Bronchial epithelial cell (primary cell): ENCODE measurements around the gene ZDHHC9. TPM values are rescaled to one million over a fixed set of nuclear protein-coding genes. Genes with fewer than 3 reads are reported as not detected.
A peak's percentile ranks its signal among the peaks of the same experiment; 100 is the strongest.

ENCODE experiments used
- DNase-seq: peaks from one replicate; pipeline ENCODE4 v3.0.0-alpha.2; 2010; ENCODE audit warnings: low read depth
- FAIRE-seq: peaks from 2 replicates; lab custom pipeline; 2011; peaks lifted over from hg19 to GRCh38; lab: Jason Lieb, UNC
- H3K27me3 ChIP-seq: 2 replicates; pipeline ENCODE4 v1.5.1; 2011; ENCODE audit warnings: low read length; ENCODE audit not compliant: control insufficient read depth, insufficient read depth
- H3K36me3 ChIP-seq: 2 replicates; pipeline ENCODE4 v1.5.1; 2011; ENCODE audit warnings: low read length; ENCODE audit not compliant: control insufficient read depth, insufficient read depth
- H3K4me3 ChIP-seq: 2 replicates; pipeline ENCODE4 v1.5.1; 2011; ENCODE audit warnings: mild to moderate bottlenecking, low read depth, low read length, control low read depth
- CTCF ChIP-seq: IDR thresholded peaks from 2 replicates; pipeline ENCODE4 v1.5.1; 2011; ENCODE audit warnings: mild to moderate bottlenecking, moderate library complexity, low read length, control low read depth, inconsistent platforms; ENCODE audit not compliant: insufficient read depth, severe bottlenecking
- total RNA-seq: library from RNA; depleted of rRNA; stranded (reverse); fragments of >200 nt; gene quantifications from 2 replicates; pipeline ENCODE4 v1.2.1, GENCODE V29; 2014

ZDHHC9 gene
- total RNA-seq, 1 donor from 2014 or later = 17.1 TPM

- H3K4me3 ChIP-seq = no peak overlapping the region
- DNase-seq (no peak), FAIRE-seq (no peak)
- H3K27me3 ChIP-seq = no peaks in the 10 kb centered on the region
- no peak for TF ChIP-seq CTCF
- H3K36me3 ChIP-seq = peaks cover 2% of the 10 kb centered on the region
These were observed 20.2 kb downstream of the ZDHHC9 start for GRCh38 chrX:129823522-129823921.

GRCh38 chrX:129823115-129823514 is 20.6 kb downstream of the ZDHHC9 start:
- FAIRE-seq (no peak), DNase-seq (peak; percentile 18)
- H3K27me3 ChIP-seq = no peaks in the 10 kb centered on the region
- H3K36me3 ChIP-seq = peaks cover 2% of the 10 kb centered on the region
- H3K4me3 ChIP-seq = no peak overlapping the region
- peak; percentile 24 for TF ChIP-seq CTCF

- H3K4me3 ChIP-seq = no peak overlapping the region
- no peak for TF ChIP-seq CTCF
- no peak for DNase-seq
- FAIRE-seq = no peak
- no peaks in the 10 kb centered on the region for H3K36me3 ChIP-seq
- H3K27me3 ChIP-seq = no peaks in the 10 kb centered on the region
These were observed 25.6 kb downstream of the ZDHHC9 start for GRCh38 chrX:129818123-129818522.

- TF ChIP-seq CTCF = no peak
- Histone ChIP-seq H3K4me3 (no peak overlapping the region), H3K27me3 (no peaks in the 10 kb centered on the region), H3K36me3 (no peaks in the 10 kb centered on the region)
- FAIRE-seq (no peak), DNase-seq (no peak)
These were observed 29.9 kb downstream of the ZDHHC9 start for GRCh38 chrX:129813662-129814368.

- Histone ChIP-seq H3K36me3 (peaks cover 1% of the 10 kb centered on the region), H3K27me3 (no peaks in the 10 kb centered on the region), H3K4me3 (no peak overlapping the region)
- no peak for TF ChIP-seq CTCF
- no peak for FAIRE-seq
- DNase-seq = peak; percentile 5
These were observed 34.6 kb downstream of the ZDHHC9 start for GRCh38 chrX:129808829-129809796.
